CD8-positive, alpha-beta memory T cell (primary cell): ENCODE data around the gene TIPIN. TPM values are rescaled to one million over a fixed set of nuclear protein-coding genes. Genes with fewer than 3 reads are reported as not detected.

ENCODE experiments used
- CTCF ChIA-PET: fragments of 350-600 bp; sonication (Branson Sonifier 250); formaldehyde crosslinking; loops from one replicate; lab custom pipeline; 2021; ENCODE audit warnings: antibody characterized with exemption; lab: Charles Lee
- POLR2A ChIA-PET: fragments of 350-600 bp; sonication (Branson Sonifier 250); formaldehyde crosslinking; loops from one replicate; lab custom pipeline; 2021; ENCODE audit warnings: antibody characterized with exemption; lab: Charles Lee
- DNase-seq, 5 donors: peaks; one replicate each; pipeline versions ENCODE4 v3.0.0 to v3.0.0-alpha.2; 2020 to 2022; ENCODE audit warnings: mixed read lengths in 1 of 5
- H3K27ac ChIP-seq: one replicate; pipeline ENCODE4 v1.7.0; 2013; ENCODE audit warnings: low read depth, mild to moderate bottlenecking, low read length, moderate library complexity
- H3K27me3 ChIP-seq: 2 replicates; pipeline ENCODE4 v1.7.0; 2013; ENCODE audit warnings: low read length, mild to moderate bottlenecking; ENCODE audit not compliant: insufficient read depth, poor library complexity, severe bottlenecking
- H3K36me3 ChIP-seq: 2 replicates; pipeline ENCODE4 v1.7.0; 2013; ENCODE audit warnings: mild to moderate bottlenecking, low read length, moderate library complexity; ENCODE audit not compliant: insufficient read depth
- H3K4me1 ChIP-seq: 2 replicates; pipeline ENCODE4 v1.7.0; 2013; ENCODE audit warnings: mild to moderate bottlenecking, low read length, moderate library complexity; ENCODE audit not compliant: insufficient read depth
- H3K4me3 ChIP-seq: 2 replicates; pipeline ENCODE4 v1.7.0; 2013; ENCODE audit warnings: mild to moderate bottlenecking, low read length
- H3K9me3 ChIP-seq: 2 replicates; pipeline ENCODE4 v1.7.0; 2013; ENCODE audit warnings: mild to moderate bottlenecking, low read length
- H3K27ac Mint-ChIP-seq, 8 donors: one replicate each; pipeline ENCODE4 v1.8.0; 2020 to 2021; ENCODE audit warnings: mixed read lengths in 8 of 8, mild to moderate bottlenecking in 6 of 8, inconsistent platforms in 3 of 8, moderate library complexity in 3 of 8
- H3K27me3 Mint-ChIP-seq, 2 donors: one replicate each; pipeline ENCODE4 v1.8.0; 2020 to 2021; ENCODE audit warnings: mixed read lengths in 2 of 2, mild to moderate bottlenecking in 1 of 2, moderate library complexity in 1 of 2
- H3K36me3 Mint-ChIP-seq, 3 donors: one replicate each; pipeline ENCODE4 v1.8.0; 2020 to 2021; ENCODE audit warnings: mixed read lengths in 3 of 3, inconsistent platforms in 1 of 3, mild to moderate bottlenecking in 1 of 3
- H3K4me1 Mint-ChIP-seq, 3 donors: one replicate each; pipeline ENCODE4 v1.8.0; 2020 to 2021; ENCODE audit warnings: mixed read lengths in 3 of 3, inconsistent platforms in 1 of 3, mild to moderate bottlenecking in 1 of 3
- H3K4me3 Mint-ChIP-seq, 7 donors: one replicate each; pipeline ENCODE4 v1.8.0; 2020 to 2021; ENCODE audit warnings: mixed read lengths in 7 of 7, mild to moderate bottlenecking in 6 of 7, moderate library complexity in 4 of 7, inconsistent platforms in 2 of 7
- H3K9me3 Mint-ChIP-seq, 5 donors: one replicate each; pipeline ENCODE4 v1.8.0; 2020 to 2022; ENCODE audit warnings: mixed read lengths in 5 of 5, mild to moderate bottlenecking in 3 of 5, moderate library complexity in 2 of 5, inconsistent platforms in 1 of 5
- polyA plus RNA-seq: library from polyadenylated mRNA; unstranded; fragments of 300-500 nt; fragmentation: Illumina TruSeq; gene quantifications from one replicate; pipeline ENCODE4 v1.2.3, GENCODE V29; 2021
- total RNA-seq, 2 experiments: library from RNA; stranded (reverse); gene quantifications; one replicate each; pipeline ENCODE4 v1.2.3, GENCODE V29; 2021

Gene TIPIN
- 10 to 100 TPM; 58.9 to 63.7 TPM for total RNA-seq
- polyA plus RNA-seq = 9.1 TPM

- Mint-ChIP-seq H3K27ac (peak within 1 kb of the TSS; percentile 55 to 99 (median 96)), H3K36me3 (peaks cover 0 to 17% (median 2%) of the 10 kb centered on the region in 3 donors), H3K4me3 (peak within 1 kb of the TSS; percentile 89 to 99 (median 95)), H3K4me1 (peaks cover 14 to 23% (median 22%) of the 10 kb centered on the region in 3 donors), H3K9me3 (no peaks in the 10 kb centered on the region), H3K27me3 (no peaks in the 10 kb centered on the region)
- ChIA-PET POLR2A (interaction anchor here (0.7 to 1.9 kb wide), 3 partner anchors 30 to 61 kb away, joined by 3 to 9 read pairs (median 4); partner anchors contain the start of gene MAP2K1), CTCF (interaction anchor here (0.8 to 3.4 kb wide), 4 partner anchors 30 to 142 kb away, joined by 3 to 17 read pairs (median 4); partner anchors contain the start of genes MAP2K1 and SNAPC5)
- no peaks in the 10 kb centered on the region for H3K36me3 ChIP-seq
- H3K27ac ChIP-seq = peak within 1 kb of the TSS; percentile 78
- DNase-seq = peak; percentile 94 to 97 (median 96)
- H3K4me1 ChIP-seq = peaks cover 15% of the 10 kb centered on the region
- H3K9me3 ChIP-seq = no peaks in the 10 kb centered on the region
- H3K27me3 ChIP-seq = no peaks in the 10 kb centered on the region
- peak within 1 kb of the TSS; percentile 92 for H3K4me3 ChIP-seq
These were observed at the start of gene TIPIN for GRCh38 chr15:66356359-66357236. Gene TIPIN, minus strand, starts transcription at chr15:66356685. Its CDS starts 3,738 bp downstream, at chr15:66352947.

- Histone ChIP-seq H3K27me3 (no peaks in the 10 kb centered on the region), H3K4me3 (no peak overlapping the region), H3K4me1 (peaks cover 91% of the 10 kb centered on the region), H3K9me3 (no peaks in the 10 kb centered on the region), H3K36me3 (no peaks in the 10 kb centered on the region), H3K27ac (no peak overlapping the region)
- Mint-ChIP-seq H3K4me1 (peaks cover 86 to 96% (median 91%) of the 10 kb centered on the region in 3 donors), H3K27ac (no peak overlapping the region), H3K36me3 (peaks cover 0 to 9% (median 8%) of the 10 kb centered on the region in 3 donors), H3K4me3 (no peak overlapping the region), H3K27me3 (no peaks in the 10 kb centered on the region), H3K9me3 (no peaks in the 10 kb centered on the region)
- ChIA-PET POLR2A (no interaction called here), CTCF (interaction anchor here (0.8 kb wide), 1 partner anchor 66 kb away, joined by 3 read pairs; no protein-coding TSS in a partner anchor)
- no peak for DNase-seq
These were observed 49.1 kb upstream of the TIPIN start for GRCh38 chr15:66405615-66406014.

GRCh38 chr15:66405007-66405406 is 48.5 kb upstream of the TIPIN start:
- Histone ChIP-seq H3K27ac (no peak overlapping the region), H3K27me3 (no peaks in the 10 kb centered on the region), H3K4me3 (no peak overlapping the region), H3K36me3 (no peaks in the 10 kb centered on the region), H3K4me1 (peaks cover 87% of the 10 kb centered on the region), H3K9me3 (no peaks in the 10 kb centered on the region)
- no peak for DNase-seq
- ChIA-PET CTCF (interaction anchor here (0.8 kb wide), 1 partner anchor 67 kb away, joined by 3 read pairs; no protein-coding TSS in a partner anchor), POLR2A (no interaction called here)
- no peaks in the 10 kb centered on the region for H3K27me3 Mint-ChIP-seq
- H3K27ac Mint-ChIP-seq = peak overlapping the region in 2 of 8 donors; percentile 32 to 54
- peaks cover 0 to 15% (median 8%) of the 10 kb centered on the region in 3 donors for H3K36me3 Mint-ChIP-seq
- H3K4me1 Mint-ChIP-seq = peaks cover 83 to 96% (median 90%) of the 10 kb centered on the region in 3 donors
- no peak overlapping the region for H3K4me3 Mint-ChIP-seq
- no peaks in the 10 kb centered on the region for H3K9me3 Mint-ChIP-seq

GRCh38 chr15:66404532-66404931 is 48.0 kb upstream of the TIPIN start:
- no peaks in the 10 kb centered on the region for H3K9me3 Mint-ChIP-seq
- peaks cover 78 to 91% (median 85%) of the 10 kb centered on the region in 3 donors for H3K4me1 Mint-ChIP-seq
- Histone ChIP-seq H3K9me3 (no peaks in the 10 kb centered on the region), H3K36me3 (no peaks in the 10 kb centered on the region), H3K27ac (no peak overlapping the region), H3K4me1 (peaks cover 82% of the 10 kb centered on the region), H3K27me3 (no peaks in the 10 kb centered on the region), H3K4me3 (no peak overlapping the region)
- H3K36me3 Mint-ChIP-seq = peaks cover 0 to 15% (median 8%) of the 10 kb centered on the region in 3 donors
- ChIA-PET CTCF (interaction anchor here (0.8 to 2.1 kb wide), 2 partner anchors 19 to 67 kb away, joined by 3 to 6 read pairs; no protein-coding TSS in a partner anchor), POLR2A (interaction anchor here (0.6 kb wide), 1 partner anchor 14 kb away, joined by 4 read pairs; no protein-coding TSS in a partner anchor)
- peak overlapping the region in 4 of 8 donors; percentile 25 to 75 (median 43) for H3K27ac Mint-ChIP-seq
- peak overlapping the region in 2 of 7 donors; percentile 42 to 60 for H3K4me3 Mint-ChIP-seq
- no peaks in the 10 kb centered on the region for H3K27me3 Mint-ChIP-seq
- no peak for DNase-seq

GRCh38 chr15:66404122-66404521 is 47.6 kb upstream of the TIPIN start:
- no peaks in the 10 kb centered on the region for H3K9me3 Mint-ChIP-seq
- H3K27ac Mint-ChIP-seq = peak overlapping the region in 1 of 8 donors; percentile 16
- Histone ChIP-seq H3K9me3 (no peaks in the 10 kb centered on the region), H3K27me3 (no peaks in the 10 kb centered on the region), H3K27ac (no peak overlapping the region), H3K36me3 (no peaks in the 10 kb centered on the region), H3K4me1 (peaks cover 78% of the 10 kb centered on the region), H3K4me3 (no peak overlapping the region)
- POLR2A ChIA-PET = interaction anchor here (0.6 kb wide), 1 partner anchor 13 kb away, joined by 4 read pairs; no protein-coding TSS in a partner anchor
- H3K36me3 Mint-ChIP-seq = peaks cover 0 to 18% (median 8%) of the 10 kb centered on the region in 3 donors
- H3K27me3 Mint-ChIP-seq = no peaks in the 10 kb centered on the region
- DNase-seq = no peak
- no peak overlapping the region for H3K4me3 Mint-ChIP-seq
- peaks cover 74 to 91% (median 81%) of the 10 kb centered on the region in 3 donors for H3K4me1 Mint-ChIP-seq
- CTCF ChIA-PET = interaction anchor here (1.5 to 2.1 kb wide), 2 partner anchors 13 to 18 kb away, joined by 3 to 6 read pairs; no protein-coding TSS in a partner anchor

GRCh38 chr15:66403323-66403722 is 46.8 kb upstream of the TIPIN start:
- H3K4me3 Mint-ChIP-seq = peak overlapping the region in 1 of 7 donors; percentile 32
- H3K36me3 Mint-ChIP-seq = peaks cover 0 to 19% (median 6%) of the 10 kb centered on the region in 3 donors
- Histone ChIP-seq H3K4me1 (peaks cover 71% of the 10 kb centered on the region), H3K27me3 (no peaks in the 10 kb centered on the region), H3K9me3 (no peaks in the 10 kb centered on the region), H3K27ac (no peak overlapping the region), H3K36me3 (no peaks in the 10 kb centered on the region), H3K4me3 (no peak overlapping the region)
- H3K9me3 Mint-ChIP-seq = no peaks in the 10 kb centered on the region
- POLR2A ChIA-PET = no interaction called here
- H3K27me3 Mint-ChIP-seq = no peaks in the 10 kb centered on the region
- CTCF ChIA-PET = interaction anchor here (1.5 to 2.1 kb wide), 2 partner anchors 12 to 17 kb away, joined by 3 to 6 read pairs; no protein-coding TSS in a partner anchor
- H3K4me1 Mint-ChIP-seq = peaks cover 66 to 88% (median 73%) of the 10 kb centered on the region in 3 donors
- peak overlapping the region in 3 of 8 donors; percentile 33 to 46 (median 44) for H3K27ac Mint-ChIP-seq
- DNase-seq = no peak

GRCh38 chr15:66402761-66403284 is 46.3 kb upstream of the TIPIN start:
- POLR2A ChIA-PET = no interaction called here
- CTCF ChIA-PET = interaction anchor here (1.5 to 2.1 kb wide), 2 partner anchors 12 to 17 kb away, joined by 3 to 6 read pairs; no protein-coding TSS in a partner anchor
- Histone ChIP-seq H3K9me3 (no peaks in the 10 kb centered on the region), H3K4me1 (peaks cover 66% of the 10 kb centered on the region), H3K4me3 (no peak overlapping the region), H3K27me3 (no peaks in the 10 kb centered on the region), H3K36me3 (no peaks in the 10 kb centered on the region), H3K27ac (no peak overlapping the region)
- H3K9me3 Mint-ChIP-seq = no peaks in the 10 kb centered on the region
- peak overlapping the region in 5 of 7 donors; percentile 10 to 44 (median 23) for H3K4me3 Mint-ChIP-seq
- H3K36me3 Mint-ChIP-seq = peaks cover 0 to 23% (median 6%) of the 10 kb centered on the region in 3 donors
- peaks cover 61 to 88% (median 72%) of the 10 kb centered on the region in 3 donors for H3K4me1 Mint-ChIP-seq
- H3K27ac Mint-ChIP-seq = peak overlapping the region in 4 of 8 donors; percentile 8 to 70 (median 45)
- no peak for DNase-seq
- H3K27me3 Mint-ChIP-seq = no peaks in the 10 kb centered on the region
